ENCODE results near the gene TBC1D25.

- no peak for TF ChIP-seq PRDM10 (tag by site-specific recombination; IDR thresholded peaks at IDR 0.05)
- TF ChIP-seq CTCF (tag by site-specific recombination; IDR thresholded peaks at IDR 0.05) = no peak
- TF ChIP-seq ZBTB48 (tag by site-specific recombination; IDR thresholded peaks at IDR 0.05) = no peak
Observed at GRCh38 chrX:48560056-48560455, 20.5 kb downstream of the TBC1D25 start.
